Liver (tissue), 3 donors: ENCODE measurements around the gene MXD3.
A peak's percentile ranks its signal among the peaks of the same experiment; 100 is the strongest.

Experiments used
- GABPA ChIP-seq, 2 donors: IDR thresholded peaks in 1 of 2; conservative IDR thresholded peaks in 1 of 2; 2 replicates each; pipeline ENCODE4 v1.6.1; 2016; ENCODE audit warnings: antibody characterized with exemption in 2 of 2, mild to moderate bottlenecking in 1 of 2, moderate library complexity in 1 of 2
- JUND ChIP-seq, 2 donors: IDR thresholded peaks; 2 replicates each; pipeline ENCODE4 v1.6.1; 2016; ENCODE audit warnings: antibody characterized with exemption in 2 of 2
- MAX ChIP-seq: IDR thresholded peaks from 2 replicates; pipeline ENCODE4 v1.6.1; 2016; ENCODE audit warnings: antibody characterized with exemption
- REST ChIP-seq: IDR thresholded peaks from 2 replicates; pipeline ENCODE4 v1.6.1; 2016; ENCODE audit warnings: antibody characterized with exemption, mild to moderate bottlenecking
- RXRA ChIP-seq, 2 donors: IDR thresholded peaks; 2 replicates each; pipeline ENCODE4 v1.6.1; 2017 to 2018; ENCODE audit warnings: antibody characterized with exemption in 2 of 2, mild to moderate bottlenecking in 1 of 2
- TF ChIP-seq, protein P1 (sequence below): fragments of 150-350 bp; IDR thresholded peaks from 2 replicates; pipeline ENCODE4 v1.5.1; 2017; ENCODE audit warnings: improper control_type of control experiment, low read depth, low read length; ENCODE audit not compliant: missing input control
- donor health status: healthy.
- donor health status: healthy.

DNA sequence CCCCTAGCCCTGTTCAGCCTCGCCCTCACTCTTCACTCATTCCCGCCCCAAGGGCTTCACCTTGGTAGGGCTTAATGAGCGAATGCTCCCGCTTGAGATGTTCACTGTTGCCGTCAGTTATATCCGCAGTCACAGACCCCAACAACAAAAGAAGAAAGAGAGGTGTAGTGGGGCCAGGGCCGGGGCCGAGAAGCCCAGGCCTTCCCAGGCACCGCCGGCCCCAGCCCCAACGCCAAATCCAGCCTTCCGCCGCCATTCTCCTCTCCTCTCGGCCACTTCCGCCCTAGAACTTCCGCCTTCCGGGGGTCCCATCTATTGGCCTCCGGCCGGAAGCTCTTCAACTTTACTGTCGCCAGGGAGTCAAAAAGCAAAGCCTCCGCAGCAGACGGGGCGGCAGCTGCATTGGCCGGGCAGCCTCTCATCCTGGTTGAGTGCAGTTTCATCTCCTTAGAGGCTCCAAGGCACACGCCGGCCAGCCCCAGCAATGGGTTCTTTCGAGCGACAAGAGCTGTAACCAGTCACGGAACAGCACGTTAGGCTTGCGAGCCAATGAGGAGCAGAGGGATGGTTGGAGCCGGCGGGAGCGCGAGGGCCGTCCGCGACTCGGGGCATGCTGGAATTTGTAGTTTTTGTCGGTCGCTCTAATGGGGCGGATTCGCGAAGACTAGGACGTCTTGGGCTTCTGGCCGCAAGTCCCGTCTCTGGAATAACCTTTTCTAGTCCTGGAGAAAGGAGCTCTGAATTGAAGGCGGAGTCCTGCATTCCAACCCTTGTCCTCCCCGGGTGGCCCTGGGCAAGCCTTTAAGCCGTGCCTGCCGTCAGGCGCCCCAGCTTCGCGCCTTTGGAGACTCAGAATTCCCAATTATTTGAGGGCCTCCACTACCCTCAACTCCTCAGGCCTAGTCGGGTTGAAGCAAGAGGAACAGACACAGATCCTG, 40.0 kb upstream of the MXD3 start, which contains the start of gene LMAN2:
- TF ChIP-seq REST (no peak), MAX (no peak), GABPA (IDR thresholded peaks at IDR 0.05 in 1 of 2, conservative IDR thresholded peaks at IDR 0.05 in 1 of 2) (peak; percentile 99), JUND (IDR thresholded peaks at IDR 0.05) (no peak), RXRA (IDR thresholded peaks at IDR 0.05) (peak in 1 of 2 donors; percentile 33)
- TF ChIP-seq, protein P1, sequence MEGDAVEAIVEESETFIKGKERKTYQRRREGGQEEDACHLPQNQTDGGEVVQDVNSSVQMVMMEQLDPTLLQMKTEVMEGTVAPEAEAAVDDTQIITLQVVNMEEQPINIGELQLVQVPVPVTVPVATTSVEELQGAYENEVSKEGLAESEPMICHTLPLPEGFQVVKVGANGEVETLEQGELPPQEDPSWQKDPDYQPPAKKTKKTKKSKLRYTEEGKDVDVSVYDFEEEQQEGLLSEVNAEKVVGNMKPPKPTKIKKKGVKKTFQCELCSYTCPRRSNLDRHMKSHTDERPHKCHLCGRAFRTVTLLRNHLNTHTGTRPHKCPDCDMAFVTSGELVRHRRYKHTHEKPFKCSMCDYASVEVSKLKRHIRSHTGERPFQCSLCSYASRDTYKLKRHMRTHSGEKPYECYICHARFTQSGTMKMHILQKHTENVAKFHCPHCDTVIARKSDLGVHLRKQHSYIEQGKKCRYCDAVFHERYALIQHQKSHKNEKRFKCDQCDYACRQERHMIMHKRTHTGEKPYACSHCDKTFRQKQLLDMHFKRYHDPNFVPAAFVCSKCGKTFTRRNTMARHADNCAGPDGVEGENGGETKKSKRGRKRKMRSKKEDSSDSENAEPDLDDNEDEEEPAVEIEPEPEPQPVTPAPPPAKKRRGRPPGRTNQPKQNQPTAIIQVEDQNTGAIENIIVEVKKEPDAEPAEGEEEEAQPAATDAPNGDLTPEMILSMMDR, result no peak
